ENCODE data around the gene ERCC6L2. TPM values are rescaled to one million over a fixed set of nuclear protein-coding genes. Genes with fewer than 3 reads are reported as not detected.

Gene ERCC6L2
- total RNA-seq, 1 donor from 2014 or later, result 77.6 TPM

DNA sequence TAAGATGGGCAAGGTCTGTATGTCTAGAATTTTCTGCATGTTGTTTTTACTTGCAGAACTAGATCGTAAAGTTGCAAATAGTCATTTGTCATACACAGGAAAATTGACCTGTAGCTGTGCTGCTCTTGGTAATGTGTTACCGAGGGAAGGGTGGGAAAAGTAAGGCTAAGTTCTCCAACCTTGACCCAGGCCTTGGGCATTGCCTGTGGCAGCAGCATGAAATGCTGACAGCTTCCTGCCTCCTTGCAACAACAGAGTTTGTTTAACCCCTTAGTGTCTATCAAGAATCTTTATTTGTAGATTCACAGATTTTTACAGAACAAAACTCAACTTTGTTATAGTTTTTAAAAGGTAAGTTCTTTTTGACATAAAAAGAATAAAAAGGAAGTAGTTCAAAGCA lies 48.3 kb downstream of the ERCC6L2 start:
- Mint-ChIP-seq H3K4me3 (no peak overlapping the region), H3K27ac (no peak overlapping the region), H3K27me3 (ENCODE audit: insufficient read depth, low read depth) (no peaks in the 10 kb centered on the region), H3K36me3 (peaks cover 24% of the 10 kb centered on the region), H3K9me3 (no peaks in the 10 kb centered on the region), H3K4me1 (no peaks in the 10 kb centered on the region)
- no peak overlapping the region for H2AFZ ChIP-seq (replicated peaks)
- DNase-seq (ENCODE audit: low spot score), result no peak
- no peaks in the 10 kb centered on the region for H3F3A ChIP-seq (ENCODE audit: low read depth)
- H3K4me1 ChIP-seq, result no peaks in the 10 kb centered on the region
- no peak overlapping the region for H3K4me3 ChIP-seq
- H3K4me2 ChIP-seq, result no peak overlapping the region
- peaks cover 16% of the 10 kb centered on the region for H3K9me3 ChIP-seq (ENCODE audit: low read depth)
- no peak for TF ChIP-seq EZH2 (IDR thresholded peaks at IDR 0.05)
- no peak for TF ChIP-seq EZH2phosphoT487 (IDR thresholded peaks at IDR 0.05)
- TF ChIP-seq, protein P1, sequence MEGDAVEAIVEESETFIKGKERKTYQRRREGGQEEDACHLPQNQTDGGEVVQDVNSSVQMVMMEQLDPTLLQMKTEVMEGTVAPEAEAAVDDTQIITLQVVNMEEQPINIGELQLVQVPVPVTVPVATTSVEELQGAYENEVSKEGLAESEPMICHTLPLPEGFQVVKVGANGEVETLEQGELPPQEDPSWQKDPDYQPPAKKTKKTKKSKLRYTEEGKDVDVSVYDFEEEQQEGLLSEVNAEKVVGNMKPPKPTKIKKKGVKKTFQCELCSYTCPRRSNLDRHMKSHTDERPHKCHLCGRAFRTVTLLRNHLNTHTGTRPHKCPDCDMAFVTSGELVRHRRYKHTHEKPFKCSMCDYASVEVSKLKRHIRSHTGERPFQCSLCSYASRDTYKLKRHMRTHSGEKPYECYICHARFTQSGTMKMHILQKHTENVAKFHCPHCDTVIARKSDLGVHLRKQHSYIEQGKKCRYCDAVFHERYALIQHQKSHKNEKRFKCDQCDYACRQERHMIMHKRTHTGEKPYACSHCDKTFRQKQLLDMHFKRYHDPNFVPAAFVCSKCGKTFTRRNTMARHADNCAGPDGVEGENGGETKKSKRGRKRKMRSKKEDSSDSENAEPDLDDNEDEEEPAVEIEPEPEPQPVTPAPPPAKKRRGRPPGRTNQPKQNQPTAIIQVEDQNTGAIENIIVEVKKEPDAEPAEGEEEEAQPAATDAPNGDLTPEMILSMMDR (IDR thresholded peaks at IDR 0.05), result no peak
- H4K20me1 ChIP-seq (ENCODE audit: low read depth), result no peaks in the 10 kb centered on the region
- H3K36me3 ChIP-seq, result peaks cover 42% of the 10 kb centered on the region
- H3K27me3 ChIP-seq, result no peaks in the 10 kb centered on the region
- no peaks in the 10 kb centered on the region for H3K79me2 ChIP-seq (ENCODE audit: low read depth)
- no peak overlapping the region for H3K27ac ChIP-seq
- no peak overlapping the region for H3K9ac ChIP-seq

DNA sequence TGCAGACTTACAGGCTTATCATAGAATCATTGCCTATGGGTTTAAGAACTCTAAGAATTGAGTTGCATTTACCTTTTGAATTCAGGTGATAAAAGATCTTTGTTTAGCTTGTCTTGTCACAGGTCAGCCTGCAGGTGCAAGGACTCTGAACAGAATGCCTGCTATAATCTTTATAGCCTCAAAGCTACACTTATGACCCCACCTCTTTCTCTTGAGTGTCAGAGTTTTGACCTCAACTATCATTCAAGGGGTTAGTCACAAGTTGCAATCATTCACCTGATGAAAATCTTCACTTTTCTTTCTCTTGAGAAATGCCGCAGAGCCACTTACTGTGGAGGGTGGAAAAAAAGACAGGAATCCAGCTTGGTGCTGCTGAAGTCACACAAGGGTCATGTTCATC lies 49.5 kb downstream of the ERCC6L2 start:
- H3K4me1 ChIP-seq, result no peaks in the 10 kb centered on the region
- Mint-ChIP-seq H3K4me1 (no peaks in the 10 kb centered on the region), H3K27me3 (ENCODE audit: insufficient read depth, low read depth) (no peaks in the 10 kb centered on the region), H3K27ac (no peak overlapping the region), H3K9me3 (no peaks in the 10 kb centered on the region), H3K36me3 (peaks cover 25% of the 10 kb centered on the region), H3K4me3 (no peak overlapping the region)
- no peak overlapping the region for H3K27ac ChIP-seq
- H3F3A ChIP-seq (ENCODE audit: low read depth), result no peaks in the 10 kb centered on the region
- H3K9ac ChIP-seq, result no peak overlapping the region
- no peak for DNase-seq (ENCODE audit: low spot score)
- no peaks in the 10 kb centered on the region for H3K79me2 ChIP-seq (ENCODE audit: low read depth)
- H2AFZ ChIP-seq (replicated peaks), result no peak overlapping the region
- peaks cover 42% of the 10 kb centered on the region for H3K36me3 ChIP-seq
- TF ChIP-seq EZH2phosphoT487 (IDR thresholded peaks at IDR 0.05) (no peak), EZH2 (IDR thresholded peaks at IDR 0.05) (no peak)
- TF ChIP-seq, protein P1 (IDR thresholded peaks at IDR 0.05), result no peak
- H4K20me1 ChIP-seq (ENCODE audit: low read depth), result no peaks in the 10 kb centered on the region
- peaks cover 16% of the 10 kb centered on the region for H3K9me3 ChIP-seq (ENCODE audit: low read depth)
- no peak overlapping the region for H3K4me3 ChIP-seq
- no peak overlapping the region for H3K4me2 ChIP-seq
- H3K27me3 ChIP-seq, result no peaks in the 10 kb centered on the region

DNA sequence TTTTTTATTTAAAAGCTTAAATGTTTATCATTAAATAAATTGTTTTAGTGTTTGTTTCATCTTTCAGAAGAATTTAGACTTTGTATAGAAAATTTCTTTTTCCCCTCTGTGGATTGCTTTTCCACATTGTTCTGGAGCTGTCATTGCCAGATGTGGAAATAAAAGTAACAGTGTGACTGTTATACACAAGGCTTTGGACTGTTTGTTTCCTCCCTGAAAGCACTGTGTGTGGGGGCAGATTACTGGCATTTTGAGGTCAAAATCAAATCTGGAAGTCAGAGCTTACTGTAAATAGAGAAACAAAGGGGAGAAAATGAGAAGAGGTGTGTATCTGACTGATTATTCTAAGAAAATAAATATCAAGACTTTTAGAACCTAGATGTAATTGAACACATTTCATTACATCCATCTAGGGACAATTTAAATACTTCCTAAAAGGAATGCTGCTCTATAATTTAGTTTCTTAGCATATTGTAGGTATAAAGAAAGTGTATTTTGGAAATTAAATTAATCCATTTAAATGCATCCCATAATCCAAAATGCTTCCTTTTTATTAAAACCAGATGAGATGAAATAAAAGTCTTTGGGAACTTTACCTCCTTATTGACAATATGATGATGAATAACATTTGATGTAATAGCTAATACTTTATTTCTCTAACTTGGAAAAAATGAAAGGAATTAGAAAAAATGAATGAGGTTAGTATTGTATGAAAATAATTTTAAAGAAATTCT lies 51.9 kb downstream of the ERCC6L2 start:
- Histone ChIP-seq H3K79me2 (ENCODE audit: low read depth) (no peaks in the 10 kb centered on the region), H3K4me2 (no peak overlapping the region), H3K9ac (no peak overlapping the region), H4K20me1 (ENCODE audit: low read depth) (no peaks in the 10 kb centered on the region), H3K4me1 (no peaks in the 10 kb centered on the region), H3K9me3 (ENCODE audit: low read depth) (peaks cover 1% of the 10 kb centered on the region), H3F3A (ENCODE audit: low read depth) (no peaks in the 10 kb centered on the region), H3K4me3 (no peak overlapping the region), H3K36me3 (peaks cover 22% of the 10 kb centered on the region), H3K27ac (no peak overlapping the region), H2AFZ (replicated peaks) (no peak overlapping the region), H3K27me3 (no peaks in the 10 kb centered on the region)
- Mint-ChIP-seq H3K9me3 (no peaks in the 10 kb centered on the region), H3K4me3 (no peak overlapping the region), H3K27ac (no peak overlapping the region), H3K4me1 (no peaks in the 10 kb centered on the region), H3K36me3 (peaks cover 27% of the 10 kb centered on the region), H3K27me3 (ENCODE audit: insufficient read depth, low read depth) (no peaks in the 10 kb centered on the region)
- TF ChIP-seq EZH2 (IDR thresholded peaks at IDR 0.05), result no peak
- TF ChIP-seq, protein P1 (IDR thresholded peaks at IDR 0.05), result no peak
- TF ChIP-seq EZH2phosphoT487 (IDR thresholded peaks at IDR 0.05), result no peak
- no peak for DNase-seq (ENCODE audit: low spot score)

Data from neural progenitor cell (in vitro differentiated cells).